HepG2 (cell line): ENCODE data around the gene MB21D2.

Experiments
- CTCF ChIP-seq: sonication (generic); formaldehyde crosslinking; IDR thresholded peaks from 2 replicates; pipeline ENCODE4 v1.5.0; 2020; ENCODE audit warnings: mild to moderate bottlenecking, missing genetic modification reagents, moderate library complexity
- JUN ChIP-seq: sonication (generic); formaldehyde crosslinking; IDR thresholded peaks from 2 replicates; pipeline ENCODE4 v1.4.0; 2020; ENCODE audit warnings: mild to moderate bottlenecking, missing genetic modification reagents
- KAT2B ChIP-seq: fragments of 150-350 bp; IDR thresholded peaks from 2 replicates; pipeline ENCODE4 v1.6.1; 2014; ENCODE audit warnings: low read depth, low read length, borderline replicate concordance
- KDM2A ChIP-seq: sonication (generic); formaldehyde crosslinking; IDR thresholded peaks from 2 replicates; pipeline ENCODE4 v1.4.0; 2020; ENCODE audit warnings: low read depth, missing genetic modification reagents, borderline replicate concordance
- MAX ChIP-seq: IDR thresholded peaks from 2 replicates; pipeline ENCODE4 v1.6.1; 2012; ENCODE audit warnings: inconsistent platforms
- PHB2 ChIP-seq: fragments of 450-650 bp; IDR thresholded peaks from 2 replicates; pipeline ENCODE4 v1.6.1; 2018; ENCODE audit not compliant: partially characterized antibody
- RAD21 ChIP-seq: fragments of 450-650 bp; formaldehyde crosslinking; IDR thresholded peaks from 2 replicates; pipeline ENCODE4 v1.5.0; 2020; ENCODE audit warnings: mild to moderate bottlenecking
- SIN3B ChIP-seq: fragments of 150-350 bp; IDR thresholded peaks from 2 replicates; pipeline ENCODE4 v1.6.1; 2014; ENCODE audit warnings: low read length
- SIX4 ChIP-seq: sonication (generic); formaldehyde crosslinking; IDR thresholded peaks from 2 replicates; pipeline ENCODE4 v1.4.0; 2020; ENCODE audit warnings: missing genetic modification reagents
- SNAPC5 ChIP-seq: sonication (generic); formaldehyde crosslinking; IDR thresholded peaks from 2 replicates; pipeline ENCODE4 v1.8.1; 2023; ENCODE audit warnings: mild to moderate bottlenecking, missing genetic modification reagents, borderline replicate concordance
- ZBTB49 ChIP-seq: sonication (generic); formaldehyde crosslinking; IDR thresholded peaks from 2 replicates; pipeline ENCODE4 v1.4.0; 2020; ENCODE audit warnings: missing genetic modification reagents, borderline replicate concordance
- ZNF468 ChIP-seq: sonication (generic); formaldehyde crosslinking; IDR thresholded peaks from 2 replicates; pipeline ENCODE4 v1.8.0; 2022; ENCODE audit warnings: mild to moderate bottlenecking, moderate library complexity, missing genetic modification reagents
- ZSCAN20 ChIP-seq: sonication (generic); formaldehyde crosslinking; IDR thresholded peaks from 2 replicates; pipeline ENCODE4 v1.4.0; 2020; ENCODE audit warnings: missing genetic modification reagents, mild to moderate bottlenecking, borderline replicate concordance

GRCh38 chr3:192819001-192819569, 98.6 kb downstream of the MB21D2 start:
- no peak for TF ChIP-seq ZNF468 (CRISPR knock-in tag)
- TF ChIP-seq JUN, result no peak
- no peak for TF ChIP-seq ZSCAN20 (CRISPR knock-in tag)
- no peak for TF ChIP-seq CTCF (CRISPR knock-in tag)
- no peak for TF ChIP-seq KAT2B
- TF ChIP-seq RAD21, result no peak
- no peak for TF ChIP-seq PHB2
- TF ChIP-seq SIX4 (CRISPR knock-in tag), result no peak
- TF ChIP-seq SNAPC5, result no peak
- TF ChIP-seq KDM2A (CRISPR knock-in tag), result no peak
- no peak for TF ChIP-seq MAX
- TF ChIP-seq ZBTB49, result no peak
- TF ChIP-seq SIN3B, result no peak
